HG03196 (cell line): ENCODE data around the gene DNAH1.

ENCODE experiments used
- ATAC-seq: cut with Tn5 transposase; IDR thresholded peaks from one replicate; pipeline ENCODE4 v1.9.1; 2021; ENCODE audit not compliant: unreplicated experiment

Gene DNAH1

GRCh38 chr3:52442409-52443267 lies 126.5 kb downstream of the DNAH1 start:
- ATAC-seq, result no peak

DNA sequence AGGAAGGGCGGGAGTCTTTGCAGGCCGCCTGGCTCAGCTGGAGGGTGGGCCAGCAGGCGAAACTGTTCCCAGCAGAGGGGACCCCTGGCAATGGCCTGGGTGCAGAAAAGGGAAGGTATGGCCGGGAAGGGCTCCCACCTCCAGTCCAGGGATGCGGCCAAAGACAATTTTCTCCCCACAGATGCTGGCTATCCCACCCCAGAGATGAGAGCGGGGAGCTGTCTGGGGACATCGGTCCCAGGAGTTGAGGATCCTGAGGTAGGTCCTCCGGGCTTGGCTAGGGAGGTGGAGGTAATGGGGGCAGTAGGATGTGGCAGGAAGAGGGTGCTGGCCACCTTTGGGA lies 127.1 kb downstream of the DNAH1 start:
- no peak for ATAC-seq

- ATAC-seq, result no peak
Measured at GRCh38 chr3:52443791-52444687, 127.9 kb downstream of the DNAH1 start.

DNA sequence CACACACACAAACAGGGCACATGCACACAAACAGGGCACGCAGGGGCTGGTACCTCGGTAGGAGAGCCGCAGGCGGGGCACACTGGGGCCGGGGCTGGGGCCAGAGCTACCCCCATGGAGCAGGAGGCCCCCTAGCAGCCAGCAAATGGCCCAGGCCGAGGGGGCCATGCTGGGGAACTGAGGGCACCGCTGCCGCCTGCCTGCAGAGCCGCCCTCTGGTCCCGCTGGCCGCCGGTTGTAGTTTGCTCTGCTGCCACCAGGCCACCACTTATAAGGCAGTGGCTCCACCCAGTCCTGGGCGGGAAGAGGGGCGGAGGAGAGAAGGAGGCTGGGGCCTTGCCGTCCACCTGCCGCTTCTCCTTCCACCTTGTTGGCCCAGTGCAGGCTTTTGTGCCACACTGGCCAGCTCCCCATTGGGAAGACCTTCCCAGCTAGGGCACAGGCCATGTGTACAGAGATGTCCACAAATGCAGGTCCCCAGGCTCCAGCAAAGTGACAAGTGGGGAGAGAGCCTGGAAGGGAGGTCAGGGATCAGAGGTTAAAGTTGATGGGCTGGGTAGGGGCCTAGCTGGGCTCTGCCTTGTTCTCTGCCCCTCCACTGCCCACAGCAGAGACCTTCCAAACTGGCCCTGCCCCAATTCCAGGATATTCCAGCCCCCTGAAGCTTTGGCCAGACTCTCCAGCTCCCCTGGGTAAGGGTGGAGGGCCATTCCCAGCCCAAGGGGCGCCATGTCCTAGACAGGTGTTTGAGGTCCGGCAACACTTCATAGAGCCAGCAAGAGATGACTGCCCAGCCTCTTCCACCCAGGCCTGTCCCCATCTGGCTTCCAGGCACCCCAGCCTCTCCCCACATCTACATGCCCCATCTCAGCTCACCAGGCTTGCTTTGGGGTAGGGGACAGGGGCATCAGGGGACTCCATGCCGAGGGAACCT lies 129.0 kb downstream of the DNAH1 start, which contains the start of gene SEMA3G:
SEMA3G (minus strand) TSS at position 244 of the 934 bp plus-strand sequence; CDS start at position 168, 76 bp downstream.
- ATAC-seq, result peak; percentile 51

GRCh38 chr3:52446042-52446441 lies 129.9 kb downstream of the DNAH1 start:
- no peak for ATAC-seq

- no peak for ATAC-seq
Measured at GRCh38 chr3:52446631-52447511, 130.8 kb downstream of the DNAH1 start.

DNA sequence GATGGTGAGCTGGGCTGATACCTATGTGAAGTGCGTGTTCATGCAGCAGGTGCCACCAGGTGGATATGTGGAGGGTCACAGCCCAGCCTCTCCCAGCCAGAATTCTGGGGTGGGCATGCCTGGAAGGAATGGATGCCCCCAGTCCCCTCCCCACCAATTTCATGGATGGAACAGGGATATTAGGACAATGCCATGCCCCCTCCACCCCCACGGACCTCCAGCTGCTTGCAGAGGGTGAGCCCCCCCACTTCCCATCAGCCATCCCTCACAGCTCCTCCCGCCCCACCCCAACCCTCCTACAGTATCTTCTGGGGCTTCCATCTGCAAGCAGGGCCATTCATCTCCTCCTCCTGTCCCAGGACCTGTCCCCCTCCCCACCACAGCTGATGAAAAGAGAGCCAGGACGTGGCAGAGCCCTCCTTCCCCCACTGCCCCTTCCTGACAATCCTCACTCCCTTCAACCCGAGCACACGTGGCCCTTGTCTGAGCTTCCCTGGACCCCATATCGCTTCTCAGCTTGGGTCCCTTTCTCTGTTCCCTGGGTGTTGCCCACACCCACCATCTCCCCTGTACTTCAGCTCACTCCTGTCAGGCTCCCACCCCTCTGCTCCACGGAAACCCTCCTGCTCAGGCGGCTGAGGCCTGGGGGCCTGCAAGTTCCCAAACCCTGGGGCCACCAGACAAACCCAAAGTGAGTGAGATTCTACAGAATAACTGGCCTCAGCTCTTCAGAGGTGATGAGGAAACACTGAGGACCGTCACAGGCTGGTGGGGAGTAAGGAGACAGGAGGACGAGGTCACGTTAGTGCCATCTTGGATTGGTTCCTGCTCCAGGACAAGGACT lies 131.6 kb downstream of the DNAH1 start:
- ATAC-seq, result no peak
